ENCODE results near the gene NMUR2.

NMUR2 gene, protein sequence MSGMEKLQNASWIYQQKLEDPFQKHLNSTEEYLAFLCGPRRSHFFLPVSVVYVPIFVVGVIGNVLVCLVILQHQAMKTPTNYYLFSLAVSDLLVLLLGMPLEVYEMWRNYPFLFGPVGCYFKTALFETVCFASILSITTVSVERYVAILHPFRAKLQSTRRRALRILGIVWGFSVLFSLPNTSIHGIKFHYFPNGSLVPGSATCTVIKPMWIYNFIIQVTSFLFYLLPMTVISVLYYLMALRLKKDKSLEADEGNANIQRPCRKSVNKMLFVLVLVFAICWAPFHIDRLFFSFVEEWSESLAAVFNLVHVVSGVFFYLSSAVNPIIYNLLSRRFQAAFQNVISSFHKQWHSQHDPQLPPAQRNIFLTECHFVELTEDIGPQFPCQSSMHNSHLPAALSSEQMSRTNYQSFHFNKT

GRCh38 chr5:152405145-152405544 is at the start of gene NMUR2:
NMUR2 (minus strand) TSS chr5:152405279; CDS start chr5:152405113, 166 bp downstream.
- in situ Hi-C loops (cut with MboI; ENCODE audit: low sequenced_read_pairs) = no loop called here

DNA sequence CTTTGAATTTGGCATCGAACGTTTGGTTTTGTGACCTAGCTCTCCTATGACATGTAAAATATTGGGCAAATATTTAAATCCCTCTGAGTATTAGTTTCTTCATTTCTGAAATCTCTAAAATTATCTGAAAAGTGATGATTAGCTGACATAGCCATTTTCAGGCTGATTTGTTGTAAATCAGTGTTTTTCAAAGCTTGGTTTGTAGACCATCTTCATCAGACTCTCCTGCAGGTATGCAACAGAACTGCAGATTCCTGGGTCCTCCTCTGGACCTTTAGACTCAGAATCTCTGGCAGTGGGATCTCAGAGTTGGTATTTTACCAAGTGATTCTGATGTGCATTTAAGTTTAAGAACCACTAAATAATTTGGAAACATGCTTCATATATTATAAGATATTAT is 38.9 kb upstream of the NMUR2 start:
- in situ Hi-C loops (cut with MboI; ENCODE audit: low sequenced_read_pairs) = no loop called here

- in situ Hi-C loops (cut with MboI; ENCODE audit: low sequenced_read_pairs) = no loop called here
Observed at GRCh38 chr5:152439791-152440190, 34.7 kb upstream of the NMUR2 start.

- in situ Hi-C loops (cut with MboI; ENCODE audit: low sequenced_read_pairs) = no loop called here
Observed at GRCh38 chr5:152437866-152438265, 32.8 kb upstream of the NMUR2 start.

DNA sequence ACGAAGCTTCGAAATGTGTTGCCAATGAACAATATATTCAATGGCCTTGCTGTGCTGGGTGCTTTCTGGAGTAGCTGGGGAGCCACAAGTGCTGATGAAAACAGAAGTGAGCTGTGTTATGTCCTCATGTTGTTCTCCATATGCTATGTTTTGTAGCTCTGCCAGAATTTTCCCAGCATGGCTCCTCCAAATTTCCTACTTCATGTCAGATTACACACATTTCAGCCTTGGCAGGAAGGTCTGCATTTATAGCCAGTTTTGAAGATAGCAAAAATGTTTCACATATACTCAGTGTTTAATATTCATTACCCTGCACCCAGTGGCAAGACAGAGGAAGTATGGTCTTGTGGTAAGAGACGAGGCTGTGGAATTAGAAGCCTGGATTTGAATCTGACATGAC is 22.6 kb upstream of the NMUR2 start:
- in situ Hi-C loops (cut with MboI; ENCODE audit: low sequenced_read_pairs) = no loop called here

GRCh38 chr5:152425083-152425482 is 20.0 kb upstream of the NMUR2 start:
- in situ Hi-C loops (cut with MboI; ENCODE audit: low sequenced_read_pairs) = no loop called here

DNA sequence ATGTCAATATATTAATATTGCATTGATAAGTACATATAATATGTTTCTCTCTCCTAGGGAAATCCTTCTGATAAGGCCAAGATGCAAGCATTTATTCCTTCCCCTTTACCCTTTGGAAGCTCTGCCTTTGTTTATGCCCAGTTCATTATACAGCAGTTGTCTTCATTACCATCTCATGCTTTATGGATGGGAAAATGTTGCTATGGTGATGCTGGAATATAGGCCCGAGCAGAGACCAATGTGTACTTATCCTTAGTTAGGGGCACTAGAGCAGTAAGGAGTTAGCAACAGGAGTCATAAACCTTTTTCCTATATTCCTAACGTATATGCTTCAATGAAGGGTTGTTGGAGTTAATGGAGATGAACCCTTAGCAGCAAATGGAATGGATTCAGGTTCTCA is 19.4 kb upstream of the NMUR2 start:
- in situ Hi-C loops (cut with MboI; ENCODE audit: low sequenced_read_pairs) = no loop called here

- in situ Hi-C loops (cut with MboI; ENCODE audit: low sequenced_read_pairs) = no loop called here
Observed at GRCh38 chr5:152422081-152422480, 17.0 kb upstream of the NMUR2 start.

GRCh38 chr5:152412129-152412528 is 7.0 kb upstream of the NMUR2 start:
- in situ Hi-C loops (cut with MboI; ENCODE audit: low sequenced_read_pairs) = no loop called here

DNA sequence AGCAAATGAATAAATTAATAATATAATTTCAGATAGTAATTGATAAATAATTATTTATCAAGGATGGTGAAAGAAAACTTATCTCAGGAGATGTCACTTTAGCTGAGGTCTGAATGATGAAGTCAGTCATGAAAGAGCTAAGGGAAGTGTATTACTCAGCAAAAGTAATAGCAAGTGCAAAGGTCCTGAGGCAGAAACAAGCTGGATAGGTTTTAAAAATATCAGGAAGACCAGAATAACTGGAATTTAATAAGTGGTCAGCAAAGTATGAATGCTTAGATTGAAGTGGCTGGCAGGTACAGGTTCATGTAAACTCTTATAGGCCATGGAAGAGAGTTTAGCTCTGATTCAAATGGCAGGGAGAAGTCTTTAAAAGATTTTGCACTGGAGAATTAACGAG is 1.0 kb upstream of the NMUR2 start:
- in situ Hi-C loops (cut with MboI; ENCODE audit: low sequenced_read_pairs) = no loop called here

DNA sequence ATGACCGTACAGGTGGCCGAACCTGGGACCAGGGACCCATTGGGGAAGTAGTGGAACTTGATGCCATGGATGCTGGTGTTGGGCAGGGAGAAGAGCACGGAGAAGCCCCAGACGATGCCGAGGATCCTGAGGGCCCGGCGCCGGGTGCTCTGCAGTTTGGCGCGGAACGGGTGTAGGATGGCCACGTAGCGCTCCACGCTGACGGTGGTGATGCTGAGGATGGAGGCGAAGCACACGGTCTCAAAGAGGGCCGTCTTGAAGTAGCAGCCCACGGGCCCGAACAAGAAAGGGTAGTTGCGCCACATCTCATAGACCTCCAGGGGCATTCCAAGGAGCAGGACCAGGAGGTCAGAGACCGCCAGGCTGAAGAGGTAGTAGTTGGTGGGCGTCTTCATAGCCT is 585 bp downstream of the NMUR2 start:
- in situ Hi-C loops (cut with MboI; ENCODE audit: low sequenced_read_pairs) = no loop called here

DNA sequence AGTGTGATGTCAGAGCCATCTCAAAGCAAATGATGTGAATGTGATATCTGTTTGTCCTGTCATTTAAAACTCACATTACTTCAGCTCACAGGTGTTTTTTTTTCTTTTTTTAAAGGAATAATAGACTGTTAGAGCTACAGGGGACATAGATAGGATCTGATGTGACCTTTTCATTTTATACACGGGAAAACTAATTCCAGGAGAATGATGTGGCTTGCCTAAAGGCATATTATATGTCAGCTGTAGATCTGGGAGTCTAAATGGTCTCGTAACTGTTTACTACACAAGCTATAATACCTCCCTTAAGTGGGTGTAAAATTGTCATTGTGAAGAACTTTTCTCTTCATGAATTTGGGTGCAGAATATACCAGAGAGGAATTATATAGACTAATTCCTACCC is 2.0 kb downstream of the NMUR2 start:
- in situ Hi-C loops (cut with MboI; ENCODE audit: low sequenced_read_pairs) = no loop called here

DNA sequence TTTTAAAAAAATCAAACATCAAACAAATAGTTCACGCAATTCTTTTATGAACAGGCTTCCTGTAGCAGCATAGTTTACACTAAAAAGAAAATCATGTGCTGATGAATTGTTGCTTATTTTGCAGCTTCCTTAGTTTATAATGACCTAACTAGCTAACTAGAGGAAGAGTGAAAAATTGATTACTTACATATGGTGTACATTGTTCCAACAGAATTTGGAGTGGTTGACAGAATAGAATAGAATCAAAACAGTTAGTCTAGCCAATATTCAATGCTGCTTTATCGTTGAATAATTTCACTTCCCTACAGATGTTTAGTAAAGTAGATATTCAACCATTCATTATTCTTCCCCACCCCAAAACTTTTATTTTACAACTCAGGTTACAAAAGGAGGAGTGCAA is 4.2 kb downstream of the NMUR2 start:
- in situ Hi-C loops (cut with MboI; ENCODE audit: low sequenced_read_pairs) = no loop called here

DNA sequence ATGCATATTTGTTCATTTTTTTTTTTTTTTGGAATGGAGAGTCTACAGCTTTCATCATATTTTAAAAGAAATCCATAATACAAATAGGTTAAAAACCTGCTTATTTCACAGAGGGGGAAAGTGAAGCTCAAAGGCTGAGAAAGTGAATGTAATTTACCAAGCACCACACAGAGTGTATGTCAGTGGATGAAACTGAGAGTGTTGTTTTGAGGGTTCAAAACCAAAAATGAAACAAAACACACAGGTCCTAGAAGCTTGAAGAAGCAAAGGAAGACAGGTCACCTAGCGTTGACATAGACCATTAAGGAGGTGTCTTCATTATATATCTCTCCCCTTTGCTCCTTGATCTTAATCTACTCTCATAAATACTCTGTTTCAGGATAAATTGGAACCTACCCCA is 7.5 kb downstream of the NMUR2 start:
- in situ Hi-C loops (cut with MboI; ENCODE audit: low sequenced_read_pairs) = no loop called here

DNA sequence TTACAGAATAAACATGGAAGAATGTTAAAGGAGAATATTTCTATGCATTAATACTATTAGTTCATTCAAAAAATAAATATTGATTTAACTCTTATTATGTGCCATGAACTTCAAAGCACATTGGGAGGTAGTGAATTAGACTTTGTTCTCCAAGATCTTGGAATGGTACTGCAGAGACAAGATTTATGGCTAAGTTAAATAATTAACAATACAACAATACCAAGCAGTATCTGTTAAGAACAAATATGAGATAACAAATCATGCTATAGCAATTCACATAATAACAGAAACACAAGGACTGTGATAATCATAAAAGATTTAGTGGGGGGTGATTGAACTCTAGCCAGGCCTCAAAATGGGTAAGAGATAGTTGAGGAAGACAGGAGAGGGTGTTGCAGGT is 11.6 kb downstream of the NMUR2 start:
- in situ Hi-C loops (cut with MboI; ENCODE audit: low sequenced_read_pairs) = no loop called here

DNA sequence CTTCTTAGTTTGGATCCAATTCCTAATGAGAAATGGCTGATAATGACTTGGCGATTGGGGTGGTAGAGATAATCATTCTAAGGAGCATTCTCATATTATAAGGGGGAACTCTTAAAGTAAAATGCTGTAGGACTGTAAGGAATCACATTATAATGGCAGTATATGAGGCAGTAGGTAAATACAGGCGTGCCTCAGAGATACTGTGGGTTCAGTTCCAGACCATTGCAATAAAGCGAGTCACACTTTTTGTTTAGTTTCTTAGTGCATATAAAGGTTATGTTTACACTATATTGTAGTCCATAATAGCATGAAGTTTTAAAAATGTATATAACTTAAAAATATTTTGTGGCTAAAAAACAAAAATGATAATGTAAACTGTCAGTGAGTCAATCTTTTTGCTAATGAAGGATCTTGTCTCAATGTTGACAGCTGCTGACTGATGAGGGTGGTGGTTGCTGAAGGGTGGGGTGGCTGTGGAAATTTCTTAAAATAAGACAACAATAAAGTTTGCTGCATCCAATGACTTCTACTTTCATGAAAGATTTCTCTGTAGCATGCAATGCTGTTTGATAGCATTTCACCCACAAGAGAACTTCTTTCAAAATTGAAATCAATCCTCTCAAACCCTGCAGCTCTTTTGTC is 15.8 kb downstream of the NMUR2 start:
- in situ Hi-C loops (cut with MboI; ENCODE audit: low sequenced_read_pairs) = no loop called here

DNA sequence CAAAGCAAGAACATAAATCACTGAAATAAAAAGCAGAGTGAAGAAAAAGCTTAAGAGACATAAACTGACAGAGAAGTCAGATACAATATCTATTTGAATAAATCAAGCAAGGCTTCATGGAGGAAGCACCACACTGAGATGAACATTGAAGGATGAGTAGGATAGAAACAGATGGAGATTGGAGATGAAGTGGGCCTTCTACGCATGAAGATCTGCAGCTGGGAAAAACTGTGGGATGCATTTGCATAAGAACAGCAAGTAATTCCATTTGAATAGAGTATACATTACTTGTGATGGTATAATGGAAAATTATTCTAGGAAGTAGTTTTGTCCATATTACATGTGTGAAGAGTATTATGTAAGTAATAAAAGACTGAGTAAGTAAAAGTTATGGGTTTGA is 16.5 kb downstream of the NMUR2 start:
- in situ Hi-C loops (cut with MboI; ENCODE audit: low sequenced_read_pairs) = no loop called here

- in situ Hi-C loops (cut with MboI; ENCODE audit: low sequenced_read_pairs) = no loop called here
Observed at GRCh38 chr5:152380415-152381123, 24.5 kb downstream of the NMUR2 start.

- in situ Hi-C loops (cut with MboI; ENCODE audit: low sequenced_read_pairs) = no loop called here
Observed at GRCh38 chr5:152379331-152379730, 25.7 kb downstream of the NMUR2 start.

- in situ Hi-C loops (cut with MboI; ENCODE audit: low sequenced_read_pairs) = no loop called here
Observed at GRCh38 chr5:152378730-152379129, 26.3 kb downstream of the NMUR2 start.

DNA sequence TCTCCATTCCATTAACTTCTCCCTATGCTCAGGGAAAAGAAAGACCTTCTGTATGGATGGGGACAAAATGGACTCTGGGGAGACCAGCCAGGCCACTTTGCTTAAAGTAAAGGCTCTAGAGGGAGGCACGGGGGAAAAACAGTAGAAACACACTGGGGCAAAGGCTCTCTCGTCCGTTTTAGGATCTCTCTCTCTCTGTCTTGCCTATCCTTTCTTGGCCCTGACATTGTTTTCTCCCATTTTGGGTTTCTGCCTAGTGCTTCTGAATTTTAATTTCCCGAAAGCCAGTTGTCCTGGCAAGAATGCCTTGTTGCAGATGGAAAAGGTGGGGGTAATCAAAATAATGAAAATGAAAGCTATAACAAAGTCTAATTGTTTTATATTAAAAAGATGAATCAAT is 28.2 kb downstream of the NMUR2 start:
- in situ Hi-C loops (cut with MboI; ENCODE audit: low sequenced_read_pairs) = no loop called here

DNA sequence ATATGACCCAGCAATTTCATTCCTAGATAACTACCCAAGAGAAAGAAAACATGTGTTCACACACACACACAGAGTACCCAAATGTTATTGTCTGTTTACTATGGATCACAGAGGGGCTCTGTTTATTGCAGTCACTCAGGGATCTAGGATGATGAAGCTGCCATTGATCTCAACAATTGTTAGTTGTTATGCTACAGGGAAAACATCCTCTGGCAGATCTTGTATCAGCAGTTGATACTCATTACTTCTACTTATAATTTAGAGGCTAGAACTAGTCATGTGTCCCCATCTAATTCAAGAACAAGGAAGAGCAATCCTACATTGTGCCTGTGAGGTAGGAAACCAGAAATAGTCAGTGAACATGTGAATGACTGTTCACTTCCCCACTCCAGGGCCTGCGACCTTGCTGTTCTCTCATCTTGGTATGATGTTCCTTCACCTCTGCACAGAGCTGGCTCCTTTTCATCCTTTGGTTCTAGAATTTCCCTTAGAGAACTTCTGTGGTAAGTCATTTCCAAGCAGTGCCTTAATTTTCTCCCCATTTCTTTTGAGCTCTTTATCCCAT is 30.3 kb downstream of the NMUR2 start:
- in situ Hi-C loops (cut with MboI; ENCODE audit: low sequenced_read_pairs) = no loop called here

All from hTERT RPE-1 (cell line).